IMR-90 (cell line): ENCODE results near the gene SERPINA6.

Experiments used
- BHLHE40 ChIP-seq: fragments of 150-350 bp; IDR thresholded peaks from 2 replicates; pipeline ENCODE4 v1.6.1; 2016; ENCODE audit warnings: mild to moderate bottlenecking, low read depth, low read length
- CEBPB ChIP-seq: IDR thresholded peaks from 2 replicates; pipeline ENCODE4 v1.6.1; 2012; ENCODE audit warnings: low read depth, low read length, improper control_type of control experiment
- FOS ChIP-seq: fragments of 150-350 bp; IDR thresholded peaks from 2 replicates; pipeline ENCODE4 v1.6.1; 2016; ENCODE audit warnings: low read depth, low read length
- MXI1 ChIP-seq: IDR thresholded peaks from 2 replicates; pipeline ENCODE4 v1.6.1; 2012; ENCODE audit warnings: low read depth, mild to moderate bottlenecking, low read length, moderate library complexity, borderline replicate concordance
- POLR2A ChIP-seq: IDR thresholded peaks from 2 replicates; pipeline ENCODE4 v1.6.1; 2012; ENCODE audit warnings: mild to moderate bottlenecking, low read depth, low read length
- RAD21 ChIP-seq: IDR thresholded peaks from 2 replicates; pipeline ENCODE4 v1.6.1; 2012; ENCODE audit warnings: low read length, improper control_type of control experiment
- TF ChIP-seq, protein P1 (sequence below): conservative IDR thresholded peaks from 2 replicates; pipeline ENCODE4 v1.5.1; 2012; ENCODE audit warnings: mild to moderate bottlenecking, low read depth, low read length, improper control_type of control experiment
- TF ChIP-seq, protein P2 (sequence below): fragments of 150-350 bp; IDR thresholded peaks from 2 replicates; pipeline ENCODE4 v1.6.1; 2017; ENCODE audit warnings: mild to moderate bottlenecking, antibody characterized with exemption, low read length, low read depth

DNA sequence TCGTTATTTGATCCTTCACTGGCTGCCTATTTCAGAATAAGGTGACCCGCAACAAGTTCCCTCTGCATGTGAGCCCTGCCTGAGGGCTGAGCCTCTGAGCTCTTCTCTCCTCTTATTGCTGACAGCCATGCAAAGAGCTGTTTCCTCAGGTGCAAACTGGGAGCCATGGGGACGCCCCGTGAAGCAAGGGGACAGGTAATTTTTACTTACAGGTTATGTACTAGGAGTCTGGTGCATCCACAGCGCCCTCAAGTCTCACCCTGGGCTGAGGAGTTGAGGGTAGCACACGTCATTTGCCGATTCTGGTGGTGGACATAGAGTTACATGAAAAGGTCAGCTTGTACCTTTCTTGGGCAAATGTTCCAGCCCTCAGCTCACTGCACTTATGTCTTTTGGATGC lies 26.1 kb upstream of the SERPINA6 start:
- TF ChIP-seq POLR2A (no peak), RAD21 (no peak), CEBPB (no peak), MXI1 (no peak), BHLHE40 (no peak), FOS (no peak)
- TF ChIP-seq, protein P1, sequence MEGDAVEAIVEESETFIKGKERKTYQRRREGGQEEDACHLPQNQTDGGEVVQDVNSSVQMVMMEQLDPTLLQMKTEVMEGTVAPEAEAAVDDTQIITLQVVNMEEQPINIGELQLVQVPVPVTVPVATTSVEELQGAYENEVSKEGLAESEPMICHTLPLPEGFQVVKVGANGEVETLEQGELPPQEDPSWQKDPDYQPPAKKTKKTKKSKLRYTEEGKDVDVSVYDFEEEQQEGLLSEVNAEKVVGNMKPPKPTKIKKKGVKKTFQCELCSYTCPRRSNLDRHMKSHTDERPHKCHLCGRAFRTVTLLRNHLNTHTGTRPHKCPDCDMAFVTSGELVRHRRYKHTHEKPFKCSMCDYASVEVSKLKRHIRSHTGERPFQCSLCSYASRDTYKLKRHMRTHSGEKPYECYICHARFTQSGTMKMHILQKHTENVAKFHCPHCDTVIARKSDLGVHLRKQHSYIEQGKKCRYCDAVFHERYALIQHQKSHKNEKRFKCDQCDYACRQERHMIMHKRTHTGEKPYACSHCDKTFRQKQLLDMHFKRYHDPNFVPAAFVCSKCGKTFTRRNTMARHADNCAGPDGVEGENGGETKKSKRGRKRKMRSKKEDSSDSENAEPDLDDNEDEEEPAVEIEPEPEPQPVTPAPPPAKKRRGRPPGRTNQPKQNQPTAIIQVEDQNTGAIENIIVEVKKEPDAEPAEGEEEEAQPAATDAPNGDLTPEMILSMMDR: no peak
- TF ChIP-seq, protein P2, sequence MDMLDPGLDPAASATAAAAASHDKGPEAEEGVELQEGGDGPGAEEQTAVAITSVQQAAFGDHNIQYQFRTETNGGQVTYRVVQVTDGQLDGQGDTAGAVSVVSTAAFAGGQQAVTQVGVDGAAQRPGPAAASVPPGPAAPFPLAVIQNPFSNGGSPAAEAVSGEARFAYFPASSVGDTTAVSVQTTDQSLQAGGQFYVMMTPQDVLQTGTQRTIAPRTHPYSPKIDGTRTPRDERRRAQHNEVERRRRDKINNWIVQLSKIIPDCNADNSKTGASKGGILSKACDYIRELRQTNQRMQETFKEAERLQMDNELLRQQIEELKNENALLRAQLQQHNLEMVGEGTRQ: no peak
